A549 (cell line): ENCODE data around the gene RABAC1. TPM values are rescaled to one million over a fixed set of nuclear protein-coding genes. Genes with fewer than 3 reads are reported as not detected.
A peak's percentile ranks its signal among the peaks of the same experiment; 100 is the strongest.

Source experiments
- ATAC-seq, 2 experiments: fragments of 200-7000 bp in 1 of 2; fragments of >200 bp in 1 of 2; cut with Nextera tagmentation in 1 of 2; cut with Tn5 transposase in 1 of 2; 3 replicates each; pipeline versions ENCODE4 v1.8.0 to v1.9.1; 2018 to 2020; ENCODE audit warnings: mild to moderate bottlenecking in 1 of 2, moderate library complexity in 1 of 2
- CTCF ChIA-PET: fragments of 300-600 bp; sonication (Branson Sonifier 250); formaldehyde crosslinking; extraction: SDS; loops from one replicate; lab custom pipeline; 2021; ENCODE audit warnings: antibody characterized with exemption, inconsistent platforms; lab: Yijun Ruan, JAX
- POLR2A ChIA-PET: fragments of 350-600 bp; formaldehyde crosslinking; extraction: SDS; loops from one replicate; lab custom pipeline; 2021; ENCODE audit warnings: antibody characterized with exemption, inconsistent platforms; lab: Yijun Ruan, JAX
- DNase-seq, 2 experiments: peaks; one replicate each; pipeline versions ENCODE4 v3.0.0 to v3.0.0-alpha.2; 2011 to 2016; ENCODE audit warnings: low read depth in 1 of 2, low spot score in 1 of 2
- FAIRE-seq: peaks from 2 replicates; lab custom pipeline; 2011; peaks lifted over from hg19 to GRCh38; lab: Jason Lieb, UNC
- H3K27ac ChIP-seq, 2 experiments: fragments of >200 bp; sonication (Bioruptor Twin); formaldehyde crosslinking; 3 replicates each; pipeline ENCODE4 v1.5.1; 2016 to 2017
- H3K4me1 ChIP-seq: fragments of >200 bp; sonication (Bioruptor Twin); formaldehyde crosslinking; 3 replicates; pipeline ENCODE4 v1.6.1; 2016
- H3K4me2 ChIP-seq: fragments of >200 bp; sonication (Bioruptor Twin); formaldehyde crosslinking; 3 replicates; pipeline ENCODE4 v1.6.1; 2016
- H3K4me3 ChIP-seq: fragments of >200 bp; sonication (Bioruptor Twin); formaldehyde crosslinking; 3 replicates; pipeline ENCODE4 v1.5.1; 2016
- H3K9me3 ChIP-seq: fragments of >200 bp; sonication (Bioruptor Twin); formaldehyde crosslinking; 3 replicates; pipeline ENCODE4 v1.6.1; 2016
- BCL3 ChIP-seq: fragments of >200 bp; sonication (Bioruptor Twin); formaldehyde crosslinking; IDR thresholded peaks from 3 replicates; pipeline ENCODE4 v1.6.1; 2016
- CHD2 ChIP-seq: fragments of 150-350 bp; IDR thresholded peaks from 2 replicates; pipeline ENCODE4 v1.6.1; 2014; ENCODE audit warnings: low read length; ENCODE audit not compliant: partially characterized antibody
- CTCF ChIP-seq: fragments of >200 bp; sonication (Bioruptor Twin); formaldehyde crosslinking; IDR thresholded peaks from 3 replicates; pipeline ENCODE4 v1.5.1; 2016
- E2F6 ChIP-seq: IDR thresholded peaks from 2 replicates; pipeline ENCODE4 v1.6.1; 2012; ENCODE audit warnings: low read depth, borderline replicate concordance
- EHF ChIP-seq: fragments of 250-450 bp; sonication (Bioruptor Pico); IDR thresholded peaks from 2 replicates; pipeline ENCODE4 v1.5.0; 2020; ENCODE audit warnings: mild to moderate bottlenecking
- ESRRA ChIP-seq: fragments of 150-350 bp; IDR thresholded peaks from 2 replicates; pipeline ENCODE4 v1.6.1; 2014; ENCODE audit warnings: mild to moderate bottlenecking, low read length, borderline replicate concordance
- FOSB ChIP-seq: fragments of 250-450 bp; sonication (Bioruptor Pico); IDR thresholded peaks from 2 replicates; pipeline ENCODE4 v1.5.0; 2020; ENCODE audit warnings: mild to moderate bottlenecking, moderate library complexity
- GATA3 ChIP-seq: IDR thresholded peaks from 2 replicates; pipeline ENCODE4 v1.6.1; 2012; ENCODE audit warnings: borderline replicate concordance
- HES2 ChIP-seq: fragments of >200 bp; sonication (Bioruptor Twin); formaldehyde crosslinking; IDR thresholded peaks from 2 replicates; pipeline ENCODE4 v1.6.1; 2016
- JUN ChIP-seq, 2 experiments: fragments of >200 bp; sonication (Bioruptor Twin); formaldehyde crosslinking; IDR thresholded peaks; 2 replicates in 1 of 2; 3 replicates in 1 of 2; pipeline ENCODE4 v1.6.1; 2016 to 2017
- NPAS2 ChIP-seq: fragments of 250-450 bp; sonication (Bioruptor Pico); IDR thresholded peaks from 2 replicates; pipeline ENCODE4 v1.8.0; 2022; ENCODE audit warnings: mild to moderate bottlenecking, moderate library complexity, borderline replicate concordance
- PHF8 ChIP-seq: fragments of 200-600 bp; sonication (generic); IDR thresholded peaks from 2 replicates; pipeline ENCODE4 v1.6.1; 2016; ENCODE audit warnings: low read depth, mild to moderate bottlenecking, antibody characterized with exemption, moderate library complexity, borderline replicate concordance
- RAD21 ChIP-seq, 2 experiments: fragments of >200 bp in 1 of 2; sonication (Bioruptor Twin) in 1 of 2; formaldehyde crosslinking in 1 of 2; IDR thresholded peaks in 1 of 2; conservative IDR thresholded peaks in 1 of 2; 2 replicates in 1 of 2; 3 replicates in 1 of 2; pipeline ENCODE4 v1.6.1; 2012 to 2018; ENCODE audit warnings: inconsistent platforms in 1 of 2
- RCOR1 ChIP-seq: fragments of 150-350 bp; IDR thresholded peaks from 2 replicates; pipeline ENCODE4 v1.6.1; 2014; ENCODE audit warnings: antibody characterized with exemption, low read length, low read depth
- SMC3 ChIP-seq: fragments of >200 bp; sonication (Bioruptor Twin); formaldehyde crosslinking; IDR thresholded peaks from 3 replicates; pipeline ENCODE4 v1.6.1; 2018; ENCODE audit warnings: inconsistent platforms
- TFCP2L1 ChIP-seq: fragments of 250-450 bp; sonication (Bioruptor Pico); IDR thresholded peaks from 2 replicates; pipeline ENCODE4 v1.5.0; 2021; ENCODE audit warnings: mild to moderate bottlenecking
- TP53 ChIP-seq: fragments of 250-450 bp; sonication (Bioruptor Pico); IDR thresholded peaks from 2 replicates; pipeline ENCODE4 v1.5.0; 2021; ENCODE audit warnings: mild to moderate bottlenecking, moderate library complexity
- ZC3H11A ChIP-seq: fragments of 450-650 bp; IDR thresholded peaks from 2 replicates; pipeline ENCODE4 v1.6.1; 2014; ENCODE audit warnings: antibody characterized with exemption, mild to moderate bottlenecking
- ZSCAN20 ChIP-seq: fragments of 250-450 bp; sonication (Bioruptor Pico); IDR thresholded peaks from 2 replicates; pipeline ENCODE4 v1.8.0; 2022; ENCODE audit warnings: mild to moderate bottlenecking, moderate library complexity
- WGBS: methylation state at CpG from one replicate; pipeline ENCODE4 v1.1.6; 2017; ENCODE audit errors: missing lambda C conversion rate; 5-methylcytosine and 5-hydroxymethylcytosine counted together
- polyA plus RNA-seq, 4 experiments: library from polyadenylated mRNA; depleted of rRNA in 3 of 4; stranded (reverse); fragments of >200 nt; fragmentation: RNase III in 1 of 4; extraction: RNeasy Plus Mini Kit Qiagen cat#74134 plus additional on column Dnase treatment in 1 of 4; gene quantifications; 2 replicates in 3 of 4; 3 replicates in 1 of 4; pipeline ENCODE4 v1.2.3, GENCODE V29; 2011 to 2017

Gene RABAC1
- polyA plus RNA-seq, 2 of the 4 experiments (the other 2 are of a cell fraction): 117 to 247 TPM

- TF ChIP-seq RAD21 (conservative IDR thresholded peaks at IDR 0.05 in 1 of 2, IDR thresholded peaks at IDR 0.05 in 1 of 2): peak; percentile 92 to 97
- no peak for TF ChIP-seq CHD2
- TF ChIP-seq E2F6: 0 out of 2 replicates have a peak, but pooled peaks have one; percentile 24
- peak; percentile 84 for TF ChIP-seq SMC3
- no peak for TF ChIP-seq NPAS2 (CRISPR knock-in tag)
- 0 out of 2 replicates have a peak, but pooled peaks have one; percentile 5 for TF ChIP-seq ZC3H11A
- no peak for TF ChIP-seq ZSCAN20
- 0 out of 2 replicates have a peak, but pooled peaks have one; percentile 44 for TF ChIP-seq TFCP2L1 (CRISPR knock-in tag)
- no peak for TF ChIP-seq JUN (IDR thresholded peaks at IDR 0.05)
- no peak for TF ChIP-seq FOSB (CRISPR knock-in tag)
- peak; percentile 99 for TF ChIP-seq CTCF
- Histone ChIP-seq H3K4me3 (no peak overlapping the region), H3K4me1 (no peaks in the 10 kb centered on the region), H3K9me3 (no peaks in the 10 kb centered on the region), H3K4me2 (peak overlapping the region; percentile 74), H3K27ac (0 out of 6 replicates have a peak overlapping the region, but pooled peaks of 1 of the 2 experiments have one; percentile 41)
- peak; percentile 87 to 99 for DNase-seq
- FAIRE-seq: peak; percentile 83
- ChIA-PET CTCF (interaction anchor here (0.7 to 12.1 kb wide), 44 partner anchors 10 to 163 kb away, joined by 3 to 163 read pairs (median 5); partner anchors contain the start of genes CD79A and ERFL), POLR2A (interaction anchor here (1.3 kb wide), 1 partner anchor 92 kb away, joined by 3 read pairs; the partner anchor contains the start of gene RPS19)
- WGBS: 5% methylated on average over 9 of the region's 12 CpGs
- peak; percentile 86 to 95 for ATAC-seq
Measured at GRCh38 chr19:41951686-41952172, 7.4 kb downstream of the RABAC1 start.

- ATAC-seq: no peak
- WGBS: 58% methylated on average over 3 of the region's 3 CpGs
- no peak for DNase-seq
- H3K4me2 ChIP-seq: no peak overlapping the region
- H3K4me1 ChIP-seq: no peaks in the 10 kb centered on the region
- H3K4me3 ChIP-seq: no peak overlapping the region
- POLR2A ChIA-PET: no interaction called here
- H3K9me3 ChIP-seq: no peaks in the 10 kb centered on the region
- peak; percentile 80 for FAIRE-seq
- no peak overlapping the region for H3K27ac ChIP-seq
- CTCF ChIA-PET: interaction anchor here (0.6 to 12.1 kb wide), 13 partner anchors 9 to 156 kb away, joined by 3 to 163 read pairs (median 6); partner anchors contain the start of genes ERFL and RABAC1
- TF ChIP-seq BCL3 (no peak), EHF (CRISPR knock-in tag) (no peak), RCOR1 (no peak), PHF8 (no peak), HES2 (no peak), TP53 (CRISPR knock-in tag) (0 out of 2 replicates have a peak, but pooled peaks have one; percentile 9), ESRRA (no peak), GATA3 (no peak)
Measured at GRCh38 chr19:41947091-41947490, 12.0 kb downstream of the RABAC1 start.
